Daoy (cell line): ENCODE results near the gene TMEM220. TPM values are rescaled to one million over a fixed set of nuclear protein-coding genes. Genes with fewer than 3 reads are reported as not detected.
"Not testable (repeated sequence)": the region's sequence is repeated elsewhere in the genome, so short reads cannot be mapped to it uniquely, and the experiment has no call there.

Experiments
- DNase-seq: peaks from one replicate; pipeline ENCODE4 v3.0.0-alpha.2; 2015; ENCODE audit warnings: low read depth
- total RNA-seq: library from RNA; depleted of rRNA; stranded (reverse); fragments of >200 nt; shearing (Covaris generic); gene quantifications from 2 replicates; pipeline ENCODE4 v1.2.3, GENCODE V29; 2014

Gene TMEM220
- total RNA-seq, 1 experiment from 2014 or later: 0.17 TPM

GRCh38 chr17:10754861-10755591 is 25.2 kb upstream of the TMEM220 start:
- peak; percentile 39 for DNase-seq

- DNase-seq: peak; percentile 65
Observed at GRCh38 chr17:10754109-10754508, 24.3 kb upstream of the TMEM220 start.

- DNase-seq: no peak
Observed at GRCh38 chr17:10752696-10753095, 22.9 kb upstream of the TMEM220 start.

- no peak for DNase-seq
Observed at GRCh38 chr17:10751563-10751962, 21.7 kb upstream of the TMEM220 start.

- no peak for DNase-seq
Observed at GRCh38 chr17:10750210-10750609, 20.4 kb upstream of the TMEM220 start.

- DNase-seq: no peak
Observed at GRCh38 chr17:10748531-10749181, 18.8 kb upstream of the TMEM220 start.

GRCh38 chr17:10745231-10745630 is 15.4 kb upstream of the TMEM220 start:
- peak; percentile 46 for DNase-seq

- DNase-seq: no peak
Observed at GRCh38 chr17:10744501-10745000, 14.7 kb upstream of the TMEM220 start.

- no peak for DNase-seq
Observed at GRCh38 chr17:10743316-10744009, 13.6 kb upstream of the TMEM220 start.

GRCh38 chr17:10742431-10742830 is 12.6 kb upstream of the TMEM220 start:
- DNase-seq: no peak

- DNase-seq: no peak
Observed at GRCh38 chr17:10741416-10742135, 11.8 kb upstream of the TMEM220 start.

- no peak for DNase-seq
Observed at GRCh38 chr17:10739386-10739785, 9.6 kb upstream of the TMEM220 start.

GRCh38 chr17:10738521-10739258 is 8.9 kb upstream of the TMEM220 start:
- no peak for DNase-seq

- DNase-seq: no peak
Observed at GRCh38 chr17:10737736-10738135, 7.9 kb upstream of the TMEM220 start.

GRCh38 chr17:10737168-10737622 is 7.4 kb upstream of the TMEM220 start:
- DNase-seq: peak; percentile 68

GRCh38 chr17:10735821-10736220 is 6.0 kb upstream of the TMEM220 start:
- DNase-seq: no peak

- no peak for DNase-seq
Observed at GRCh38 chr17:10735251-10735650, 5.4 kb upstream of the TMEM220 start.

GRCh38 chr17:10733666-10734065 is 3.8 kb upstream of the TMEM220 start:
- no peak for DNase-seq

- not testable (repeated sequence) for DNase-seq
Observed at GRCh38 chr17:10732121-10732520, 2.3 kb upstream of the TMEM220 start.

- DNase-seq: no peak
Observed at GRCh38 chr17:10731408-10731879, 1.6 kb upstream of the TMEM220 start.

GRCh38 chr17:10730247-10730646 is 424 bp upstream of the TMEM220 start:
- not testable (repeated sequence) for DNase-seq
